Activated T-helper 1 cell treated with anti-CD3 and anti-CD28 coated beads, Interleukin-12 subunit alpha, Interleukin-12 subunit beta, Interleukin-2, Interleukin-4 antibody, amounts not matched to agents 30 ng/mL and 10 ng/mL and 1 ng/mL, durations not matched to agents 14 hours and 24 hours and 36 hours (primary cell): ENCODE results near the gene SOBP. TPM values are rescaled to one million over a fixed set of nuclear protein-coding genes. Genes with fewer than 3 reads are reported as not detected.

Experiments used
- DNase-seq: peaks from one replicate; pipeline ENCODE4 v3.0.0; 2021; ENCODE audit warnings: low spot score
- H3K27ac Mint-ChIP-seq: one replicate; pipeline ENCODE4 v1.8.0; 2021; ENCODE audit warnings: mild to moderate bottlenecking, mixed read lengths
- H3K27me3 Mint-ChIP-seq: one replicate; pipeline ENCODE4 v1.8.0; 2022; ENCODE audit warnings: mild to moderate bottlenecking, moderate library complexity, mixed read lengths; ENCODE audit not compliant: insufficient read depth
- H3K36me3 Mint-ChIP-seq: one replicate; pipeline ENCODE4 v1.8.0; 2021; ENCODE audit warnings: low read depth, mixed read lengths
- H3K4me1 Mint-ChIP-seq: one replicate; pipeline ENCODE4 v1.8.0; 2021; ENCODE audit warnings: low read depth, mixed read lengths
- H3K4me3 Mint-ChIP-seq: one replicate; pipeline ENCODE4 v1.8.0; 2021; ENCODE audit warnings: mild to moderate bottlenecking, moderate library complexity, mixed read lengths
- H3K9me3 Mint-ChIP-seq: one replicate; pipeline ENCODE4 v1.8.0; 2021; ENCODE audit warnings: mixed read lengths
- intact Hi-C: fragments of 100-400 bp; cut with micrococcal nuclease; formaldehyde crosslinking; loops from one replicate; pipeline ENCODE4 v1.15.1; 2024
- total RNA-seq: library from RNA; stranded (reverse); gene quantifications from 2 replicates; pipeline ENCODE4 v1.2.3, GENCODE V29; 2022

Gene SOBP
- total RNA-seq, 1 donor from 2014 or later, result 0.16 TPM

- no peaks in the 10 kb centered on the region for H3K9me3 Mint-ChIP-seq
- intact Hi-C loops, result no loop called here
- H3K4me3 Mint-ChIP-seq, result no peak overlapping the region
- no peaks in the 10 kb centered on the region for H3K4me1 Mint-ChIP-seq
- H3K27ac Mint-ChIP-seq, result no peak overlapping the region
- H3K27me3 Mint-ChIP-seq, result peaks cover 17% of the 10 kb centered on the region
- no peak for DNase-seq
- no peaks in the 10 kb centered on the region for H3K36me3 Mint-ChIP-seq
These were observed 104.8 kb downstream of the SOBP start for GRCh38 chr6:107594736-107595135.

- no peaks in the 10 kb centered on the region for H3K4me1 Mint-ChIP-seq
- H3K4me3 Mint-ChIP-seq, result no peak overlapping the region
- no peaks in the 10 kb centered on the region for H3K36me3 Mint-ChIP-seq
- intact Hi-C loops, result no loop called here
- no peaks in the 10 kb centered on the region for H3K9me3 Mint-ChIP-seq
- H3K27ac Mint-ChIP-seq, result no peak overlapping the region
- peaks cover 10% of the 10 kb centered on the region for H3K27me3 Mint-ChIP-seq
- no peak for DNase-seq
These were observed 108.2 kb downstream of the SOBP start for GRCh38 chr6:107598091-107598490.

GRCh38 chr6:107599043-107599442 is 109.1 kb downstream of the SOBP start:
- Mint-ChIP-seq H3K9me3 (no peaks in the 10 kb centered on the region), H3K4me1 (no peaks in the 10 kb centered on the region), H3K36me3 (no peaks in the 10 kb centered on the region), H3K27ac (no peak overlapping the region), H3K4me3 (no peak overlapping the region), H3K27me3 (peaks cover 12% of the 10 kb centered on the region)
- intact Hi-C loops, result no loop called here
- no peak for DNase-seq

GRCh38 chr6:107600121-107600520 is 110.2 kb downstream of the SOBP start:
- no peaks in the 10 kb centered on the region for H3K36me3 Mint-ChIP-seq
- H3K4me3 Mint-ChIP-seq, result no peak overlapping the region
- intact Hi-C loops, result no loop called here

GRCh38 chr6:107600936-107601335 is 111.0 kb downstream of the SOBP start:
- no peak overlapping the region for H3K4me3 Mint-ChIP-seq
- H3K36me3 Mint-ChIP-seq, result no peaks in the 10 kb centered on the region
- DNase-seq, result no peak
- H3K27ac Mint-ChIP-seq, result no peak overlapping the region
- H3K4me1 Mint-ChIP-seq, result no peaks in the 10 kb centered on the region
- H3K9me3 Mint-ChIP-seq, result no peaks in the 10 kb centered on the region
- H3K27me3 Mint-ChIP-seq, result peaks cover 10% of the 10 kb centered on the region
- intact Hi-C loops, result no loop called here

More at GRCh38 chr6:107600121-107600520, 110.2 kb downstream of the SOBP start:
- Mint-ChIP-seq H3K27ac (no peak overlapping the region), H3K4me1 (no peaks in the 10 kb centered on the region), H3K9me3 (no peaks in the 10 kb centered on the region), H3K27me3 (peaks cover 10% of the 10 kb centered on the region)
- no peak for DNase-seq

GRCh38 chr6:107601406-107601805 is 111.5 kb downstream of the SOBP start:
- Mint-ChIP-seq H3K9me3 (no peaks in the 10 kb centered on the region), H3K4me1 (no peaks in the 10 kb centered on the region), H3K36me3 (no peaks in the 10 kb centered on the region), H3K4me3 (no peak overlapping the region), H3K27ac (no peak overlapping the region), H3K27me3 (peaks cover 10% of the 10 kb centered on the region)
- no peak for DNase-seq
- intact Hi-C loops, result no loop called here

- Mint-ChIP-seq H3K4me1 (no peaks in the 10 kb centered on the region), H3K27ac (no peak overlapping the region), H3K36me3 (no peaks in the 10 kb centered on the region), H3K27me3 (peaks cover 14% of the 10 kb centered on the region), H3K9me3 (no peaks in the 10 kb centered on the region), H3K4me3 (no peak overlapping the region)
- no peak for DNase-seq
- intact Hi-C loops, result no loop called here
These were observed 112.5 kb downstream of the SOBP start for GRCh38 chr6:107602321-107603005.

- Mint-ChIP-seq H3K4me1 (no peaks in the 10 kb centered on the region), H3K27me3 (peaks cover 14% of the 10 kb centered on the region), H3K9me3 (no peaks in the 10 kb centered on the region), H3K27ac (no peak overlapping the region), H3K36me3 (no peaks in the 10 kb centered on the region), H3K4me3 (no peak overlapping the region)
- no peak for DNase-seq
- intact Hi-C loops, result no loop called here
These were observed 113.1 kb downstream of the SOBP start for GRCh38 chr6:107603006-107603370.

DNA sequence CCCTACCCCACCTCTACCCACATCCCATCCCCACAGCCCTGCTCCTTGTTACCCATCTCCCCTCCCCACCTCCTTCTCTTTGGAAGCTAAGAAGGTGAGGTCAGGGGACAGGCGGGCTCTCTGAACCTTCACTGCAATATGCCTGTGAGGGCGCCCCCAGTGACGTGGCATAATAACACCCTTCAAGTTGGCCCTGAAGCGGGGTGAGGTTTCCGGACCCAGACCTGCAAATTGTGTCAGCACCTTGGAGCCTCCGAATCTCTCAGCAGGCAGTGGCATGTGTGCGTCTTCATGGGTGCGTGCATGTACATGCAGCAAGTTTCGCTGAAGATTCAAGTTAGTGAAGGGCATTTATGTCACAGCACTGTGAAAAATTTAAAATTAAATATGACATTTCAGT is 114.6 kb downstream of the SOBP start:
- Mint-ChIP-seq H3K4me1 (no peaks in the 10 kb centered on the region), H3K4me3 (no peak overlapping the region), H3K27me3 (peaks cover 12% of the 10 kb centered on the region), H3K36me3 (no peaks in the 10 kb centered on the region), H3K9me3 (no peaks in the 10 kb centered on the region), H3K27ac (no peak overlapping the region)
- no peak for DNase-seq
- intact Hi-C loops, result no loop called here

- Mint-ChIP-seq H3K36me3 (no peaks in the 10 kb centered on the region), H3K4me3 (no peak overlapping the region)
These were observed 116.5 kb downstream of the SOBP start for GRCh38 chr6:107606407-107606806.

DNA sequence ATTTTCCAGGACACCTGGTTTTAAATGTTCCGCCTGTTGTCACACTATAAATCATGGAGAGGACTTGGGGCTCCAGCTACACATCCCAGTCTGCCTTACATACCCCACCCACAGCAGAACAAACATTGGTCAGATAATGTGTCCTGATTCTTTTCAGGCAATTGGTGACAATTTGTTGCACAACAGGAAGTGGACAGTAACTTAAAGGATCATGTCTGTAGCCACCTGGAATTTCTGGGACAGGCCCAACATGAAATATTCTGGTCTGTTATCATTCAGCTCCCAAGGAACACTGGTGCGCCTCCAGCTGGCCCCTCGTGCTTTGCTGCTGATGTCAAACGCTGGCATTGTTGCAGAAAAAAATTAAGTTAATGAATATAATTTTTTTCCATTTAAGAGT is 117.2 kb downstream of the SOBP start:
- Mint-ChIP-seq H3K4me1 (no peaks in the 10 kb centered on the region), H3K9me3 (no peaks in the 10 kb centered on the region), H3K36me3 (no peaks in the 10 kb centered on the region), H3K4me3 (no peak overlapping the region), H3K27ac (no peak overlapping the region), H3K27me3 (peaks cover 12% of the 10 kb centered on the region)
- intact Hi-C loops, result no loop called here
- no peak for DNase-seq

More at GRCh38 chr6:107606407-107606806, 116.5 kb downstream of the SOBP start:
- H3K27ac Mint-ChIP-seq, result no peak overlapping the region
- intact Hi-C loops, result no loop called here
- no peak for DNase-seq
- no peaks in the 10 kb centered on the region for H3K9me3 Mint-ChIP-seq
- H3K27me3 Mint-ChIP-seq, result peaks cover 12% of the 10 kb centered on the region
- no peaks in the 10 kb centered on the region for H3K4me1 Mint-ChIP-seq

DNA sequence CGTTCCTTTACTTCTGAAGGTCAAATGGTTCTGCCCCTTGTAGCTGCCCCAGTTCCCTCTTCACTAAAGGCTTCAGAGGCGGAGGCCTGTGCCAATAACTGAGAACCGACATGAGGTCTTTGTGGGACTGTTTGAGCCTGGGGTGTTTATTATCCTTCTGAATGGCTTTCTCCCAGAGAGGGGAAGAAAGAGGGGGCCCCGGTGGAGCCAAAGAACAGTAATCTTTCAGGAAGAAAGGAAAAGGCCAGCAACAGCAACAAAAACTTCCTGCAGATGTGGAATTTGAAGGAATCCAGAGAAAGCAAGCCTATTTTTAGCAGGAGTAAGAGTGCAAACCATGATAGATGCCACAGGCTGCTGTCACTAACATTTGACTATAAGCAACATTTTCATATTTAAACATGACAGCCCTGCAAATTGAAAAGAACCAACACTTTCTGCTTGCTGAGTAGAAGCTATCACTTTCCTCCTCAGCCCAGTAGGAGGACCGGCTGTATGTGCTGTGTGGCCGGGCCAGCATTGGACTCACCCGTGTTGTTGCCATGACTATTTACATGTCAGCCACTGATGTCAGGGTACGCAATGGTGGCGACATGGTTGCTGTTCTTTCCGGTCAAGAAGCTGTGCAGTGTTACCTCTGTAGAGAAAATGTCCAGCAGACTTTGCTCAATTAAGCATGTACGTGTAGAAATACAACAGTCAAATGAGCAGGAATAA is 121.3 kb downstream of the SOBP start:
- H3K9me3 Mint-ChIP-seq, result no peaks in the 10 kb centered on the region
- intact Hi-C loops, result no loop called here
- no peaks in the 10 kb centered on the region for H3K36me3 Mint-ChIP-seq
- no peak for DNase-seq
- no peaks in the 10 kb centered on the region for H3K4me1 Mint-ChIP-seq
- H3K4me3 Mint-ChIP-seq, result no peak overlapping the region
- peaks cover 5% of the 10 kb centered on the region for H3K27me3 Mint-ChIP-seq
- H3K27ac Mint-ChIP-seq, result no peak overlapping the region

- Mint-ChIP-seq H3K36me3 (no peaks in the 10 kb centered on the region), H3K4me3 (no peak overlapping the region), H3K9me3 (no peaks in the 10 kb centered on the region), H3K27ac (no peak overlapping the region), H3K4me1 (no peaks in the 10 kb centered on the region), H3K27me3 (peaks cover 2% of the 10 kb centered on the region)
- DNase-seq, result no peak
- intact Hi-C loops, result no loop called here
These were observed 123.0 kb downstream of the SOBP start for GRCh38 chr6:107612762-107613415.
